Thyroid gland (tissue), 4 donors: ENCODE measurements around the gene SNAP47. TPM values are rescaled to one million over a fixed set of nuclear protein-coding genes. Genes with fewer than 3 reads are reported as not detected.
A peak's percentile ranks its signal among the peaks of the same experiment; 100 is the strongest.

Source experiments
- DNase-seq, 2 donors: peaks; one replicate each; pipeline ENCODE4 v3.0.0-alpha.2; 2019
- H3K27ac ChIP-seq, 3 donors: fragments of 200-600 bp; sonication (generic); 1 replicate in 2 of 3; 2 replicates in 1 of 3; pipeline ENCODE4 v1.5.1; 2016 to 2019; ENCODE audit warnings: mild to moderate bottlenecking in 1 of 3, moderate library complexity in 1 of 3
- H3K27me3 ChIP-seq: fragments of 200-600 bp; sonication (generic); one replicate; pipeline ENCODE4 v1.5.1; 2019
- H3K36me3 ChIP-seq, 2 donors: fragments of 200-600 bp; sonication (generic); one replicate each; pipeline ENCODE4 v1.5.1; 2016 to 2019
- H3K4me1 ChIP-seq, 2 donors: fragments of 200-600 bp; sonication (generic); one replicate each; pipeline ENCODE4 v1.5.1; 2017 to 2019
- H3K4me3 ChIP-seq, 3 donors: fragments of 200-600 bp; sonication (generic); replicated peaks in 1 of 3; 1 replicate in 2 of 3; 2 replicates in 1 of 3; pipeline ENCODE4 v1.5.1; 2016; ENCODE audit warnings: mild to moderate bottlenecking in 1 of 3
- H3K9me3 ChIP-seq: fragments of 200-600 bp; sonication (generic); one replicate; pipeline ENCODE4 v1.5.1; 2017
- POLR2A ChIP-seq, 2 donors: fragments of 450-650 bp; IDR thresholded peaks; one replicate each; pipeline ENCODE4 v1.6.1; 2017; ENCODE audit warnings: antibody characterized with exemption in 2 of 2, mild to moderate bottlenecking in 2 of 2, moderate library complexity in 1 of 2
- WGBS, 2 donors: methylation state at CpG; one replicate each; pipeline ENCODE4 v1.1.5; 2017; 5-methylcytosine and 5-hydroxymethylcytosine counted together
- intact Hi-C: fragments of 100-400 bp; cut with DNase I; formaldehyde crosslinking; loops from one replicate; pipeline ENCODE4 v1.15.1; 2023
- total RNA-seq, 4 donors: library from RNA; depleted of rRNA; stranded (reverse); fragments of >200 nt; gene quantifications; one replicate each; pipeline ENCODE4 v1.2.3, GENCODE V29; 2016
- TF ChIP-seq, protein P1 (sequence below), 6 experiments: fragments of 200-600 bp in 3 of 6; fragments of 450-650 bp in 3 of 6; sonication (generic) in 3 of 6; IDR thresholded peaks; one replicate each; pipeline ENCODE4 v1.5.1; 2016 to 2019; ENCODE audit warnings: antibody characterized with exemption in 6 of 6, mild to moderate bottlenecking in 2 of 6, inconsistent platforms in 1 of 6, moderate library complexity in 1 of 6

SNAP47 gene
- total RNA-seq, 4 donors from 2014 or later: 50.4 to 72.6 (median 65.0) TPM

DNA sequence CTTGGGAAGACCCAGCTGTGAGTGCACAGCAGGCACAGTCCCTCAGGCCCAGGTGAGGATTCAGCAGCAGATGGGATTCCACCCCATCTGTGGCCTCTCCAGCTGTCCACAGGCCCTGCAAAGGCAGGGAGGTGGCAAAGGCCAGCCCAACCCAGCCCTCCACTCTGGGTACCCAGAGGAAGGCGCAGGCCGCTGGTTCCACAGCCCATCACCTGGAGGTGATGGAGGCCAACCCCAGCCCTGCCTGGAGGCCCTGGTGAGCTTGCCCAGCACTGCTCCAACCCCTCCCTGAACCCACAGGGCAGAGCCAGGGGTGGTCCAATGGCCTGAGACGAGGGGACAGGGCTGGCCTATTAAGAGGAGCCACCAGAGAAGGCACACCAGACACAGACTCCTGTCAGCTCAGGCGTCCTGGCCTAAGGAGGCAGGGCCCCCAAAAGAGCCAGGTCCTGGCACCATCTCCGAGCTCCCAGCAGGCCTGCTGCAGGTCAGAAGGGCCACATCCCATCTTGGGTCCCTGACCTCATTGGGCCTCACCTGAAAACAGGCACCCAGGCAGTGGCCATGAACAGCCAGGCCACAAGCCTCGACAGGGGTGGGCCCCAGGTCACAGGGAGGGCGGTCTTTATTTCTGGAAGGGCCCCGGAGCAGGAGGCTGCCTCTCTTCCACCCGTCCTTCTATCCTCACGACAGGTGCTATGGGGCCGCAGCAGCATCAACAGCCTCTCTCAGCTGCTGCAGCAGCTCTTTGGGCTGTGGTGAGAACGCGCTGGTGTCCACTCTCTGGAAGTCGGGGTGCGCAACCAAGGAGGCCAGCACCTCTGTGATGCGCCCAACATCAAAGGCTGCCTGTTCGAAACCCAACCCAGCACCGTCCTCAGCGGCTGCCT is 3.3 kb upstream of the SNAP47 start:
- TF ChIP-seq, protein P1, sequence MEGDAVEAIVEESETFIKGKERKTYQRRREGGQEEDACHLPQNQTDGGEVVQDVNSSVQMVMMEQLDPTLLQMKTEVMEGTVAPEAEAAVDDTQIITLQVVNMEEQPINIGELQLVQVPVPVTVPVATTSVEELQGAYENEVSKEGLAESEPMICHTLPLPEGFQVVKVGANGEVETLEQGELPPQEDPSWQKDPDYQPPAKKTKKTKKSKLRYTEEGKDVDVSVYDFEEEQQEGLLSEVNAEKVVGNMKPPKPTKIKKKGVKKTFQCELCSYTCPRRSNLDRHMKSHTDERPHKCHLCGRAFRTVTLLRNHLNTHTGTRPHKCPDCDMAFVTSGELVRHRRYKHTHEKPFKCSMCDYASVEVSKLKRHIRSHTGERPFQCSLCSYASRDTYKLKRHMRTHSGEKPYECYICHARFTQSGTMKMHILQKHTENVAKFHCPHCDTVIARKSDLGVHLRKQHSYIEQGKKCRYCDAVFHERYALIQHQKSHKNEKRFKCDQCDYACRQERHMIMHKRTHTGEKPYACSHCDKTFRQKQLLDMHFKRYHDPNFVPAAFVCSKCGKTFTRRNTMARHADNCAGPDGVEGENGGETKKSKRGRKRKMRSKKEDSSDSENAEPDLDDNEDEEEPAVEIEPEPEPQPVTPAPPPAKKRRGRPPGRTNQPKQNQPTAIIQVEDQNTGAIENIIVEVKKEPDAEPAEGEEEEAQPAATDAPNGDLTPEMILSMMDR (IDR thresholded peaks at IDR 0.05): no peak
- no peak for TF ChIP-seq POLR2A (IDR thresholded peaks at IDR 0.05)
- H3K4me3 ChIP-seq: no peak overlapping the region
- H3K27ac ChIP-seq: no peak overlapping the region
- no peaks in the 10 kb centered on the region for H3K27me3 ChIP-seq
- 95 to 98% methylated on average over 8 to 14 of the region's 19 CpGs for WGBS, 2 donors
- H3K9me3 ChIP-seq: no peaks in the 10 kb centered on the region
- peaks cover 38 to 48% of the 10 kb centered on the region in 2 donors for H3K4me1 ChIP-seq
- intact Hi-C loops: loop anchor here (10.0 kb wide), 1 partner anchor 373 kb away; the partner anchor contains the start of genes C1orf35 and MRPL55
- peaks cover 6 to 7% of the 10 kb centered on the region in 2 donors for H3K36me3 ChIP-seq
- no peak for DNase-seq

DNA sequence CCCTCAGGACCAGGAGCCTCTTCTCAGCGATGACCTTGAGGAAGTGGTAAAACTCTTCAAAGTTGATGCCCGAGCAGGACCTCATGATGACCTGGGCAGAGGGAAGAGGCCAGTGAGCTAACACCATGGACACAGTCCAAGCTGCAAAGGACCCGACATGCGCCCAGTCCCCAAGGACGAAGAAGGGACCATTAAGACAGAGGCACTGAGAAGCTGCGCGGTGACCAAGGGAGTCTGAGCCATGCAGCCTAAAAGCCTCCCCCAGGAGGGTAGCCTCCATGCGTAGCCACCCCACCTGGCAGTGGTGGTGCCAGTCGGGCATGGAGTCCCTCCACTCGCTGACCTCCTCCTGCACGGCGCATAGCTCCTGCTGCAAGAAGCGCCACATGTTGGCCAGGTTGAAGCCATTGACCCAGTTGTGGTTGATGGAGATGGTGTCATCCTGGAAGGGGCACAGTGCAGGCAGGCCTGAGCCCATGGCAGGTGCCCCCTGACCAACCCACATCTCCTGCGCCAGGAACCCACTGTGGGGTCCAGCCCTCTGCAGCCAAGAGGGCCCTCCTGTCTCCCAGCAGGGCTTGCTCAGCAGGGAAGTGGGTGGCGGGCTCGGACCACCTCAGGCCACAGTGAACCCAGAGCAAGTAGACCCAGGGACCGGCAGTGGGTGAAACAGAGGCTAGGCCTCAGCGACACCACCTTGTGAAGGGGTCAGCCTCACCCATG is 2.5 kb upstream of the SNAP47 start:
- H3K4me3 ChIP-seq: no peak overlapping the region
- no peaks in the 10 kb centered on the region for H3K9me3 ChIP-seq
- TF ChIP-seq, protein P1 (IDR thresholded peaks at IDR 0.05): no peak
- no peak for TF ChIP-seq POLR2A (IDR thresholded peaks at IDR 0.05)
- intact Hi-C loops: loop anchor here (10.0 kb wide), 1 partner anchor 372 kb away; the partner anchor contains the start of genes C1orf35 and MRPL55
- peaks cover 6 to 7% of the 10 kb centered on the region in 2 donors for H3K36me3 ChIP-seq
- no peak for DNase-seq
- no peak overlapping the region for H3K27ac ChIP-seq
- no peaks in the 10 kb centered on the region for H3K27me3 ChIP-seq
- WGBS, 2 donors: 93 to 95% methylated on average over 9 to 15 of the region's 18 CpGs
- peaks cover 40 to 45% of the 10 kb centered on the region in 2 donors for H3K4me1 ChIP-seq

DNA sequence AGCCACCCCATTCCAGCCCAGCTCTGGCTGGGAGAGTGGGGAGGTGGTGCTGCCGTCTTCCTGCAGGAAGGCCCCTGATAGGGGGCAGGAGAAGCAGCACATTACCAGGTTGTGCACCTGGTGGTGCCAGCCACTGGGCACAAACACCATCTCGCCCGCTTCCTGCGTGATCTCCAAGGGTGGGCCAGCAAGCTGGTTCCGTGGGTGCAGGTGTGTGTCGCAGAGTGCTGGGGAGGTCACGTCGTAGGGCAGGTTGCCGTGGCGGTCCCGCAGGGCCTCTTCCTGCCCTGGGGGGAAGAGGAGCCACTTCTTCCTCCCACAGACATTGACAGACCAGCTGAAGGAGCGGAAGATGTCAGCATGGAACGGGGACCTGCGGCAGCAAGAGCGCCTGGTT is 1.9 kb upstream of the SNAP47 start:
- Histone ChIP-seq H3K4me1 (peaks cover 40 to 41% of the 10 kb centered on the region in 2 donors), H3K27me3 (no peaks in the 10 kb centered on the region), H3K4me3 (no peak overlapping the region), H3K9me3 (no peaks in the 10 kb centered on the region), H3K27ac (no peak overlapping the region), H3K36me3 (peaks cover 6 to 7% of the 10 kb centered on the region in 2 donors)
- intact Hi-C loops: loop anchor here (10.0 kb wide), 1 partner anchor 371 kb away; the partner anchor contains the start of genes C1orf35 and MRPL55
- no peak for TF ChIP-seq POLR2A (IDR thresholded peaks at IDR 0.05)
- TF ChIP-seq, protein P1 (IDR thresholded peaks at IDR 0.05): no peak
- 93 to 97% methylated on average over 11 to 13 of the region's 15 CpGs for WGBS, 2 donors
- no peak for DNase-seq

DNA sequence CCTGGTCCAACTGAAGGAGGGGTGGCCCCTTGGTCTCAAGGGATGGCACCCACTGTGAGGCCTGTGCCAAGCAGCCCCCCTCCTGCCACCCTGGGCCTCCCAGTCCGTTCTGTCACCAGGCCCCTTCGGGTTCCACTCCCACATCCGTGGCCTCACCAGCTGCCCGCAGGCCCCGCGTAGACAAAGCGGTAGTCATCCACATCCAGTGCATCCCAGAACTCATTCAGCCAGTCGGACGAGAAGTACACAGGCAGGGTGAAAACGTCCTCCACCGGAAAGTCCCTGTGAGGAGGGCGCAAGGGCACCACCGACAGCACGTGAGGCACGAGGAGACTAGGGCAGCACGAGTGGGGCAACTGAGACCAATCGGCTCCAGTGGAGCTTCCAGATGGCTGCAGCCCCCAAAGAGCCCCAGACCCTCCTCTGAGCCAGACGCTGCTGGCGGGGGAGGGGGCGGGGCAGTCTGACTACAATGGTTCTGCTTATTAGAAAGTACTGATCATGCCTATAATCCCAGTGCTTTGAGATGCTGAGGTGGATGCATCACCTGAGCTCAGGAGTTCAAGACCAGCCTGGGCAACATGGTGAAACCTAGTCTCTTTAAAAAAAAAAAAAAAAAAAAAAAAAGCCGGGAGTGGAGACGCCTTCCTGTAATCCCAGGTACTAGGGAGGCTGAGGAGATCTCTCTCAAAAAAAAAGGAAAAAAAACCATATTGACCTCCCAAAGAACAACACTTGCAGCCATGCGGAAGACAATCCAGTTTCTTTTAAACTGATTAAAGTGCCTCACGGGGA is 1.3 kb upstream of the SNAP47 start:
- DNase-seq: no peak
- no peak overlapping the region for H3K27ac ChIP-seq
- peak overlapping the region; percentile 84 to 97 (median 89) for H3K4me3 ChIP-seq
- no peaks in the 10 kb centered on the region for H3K27me3 ChIP-seq
- H3K4me1 ChIP-seq: peaks cover 36 to 38% of the 10 kb centered on the region in 2 donors
- 71 to 75% methylated on average over 23 to 24 of the region's 24 CpGs for WGBS, 2 donors
- TF ChIP-seq, protein P1 (IDR thresholded peaks at IDR 0.05): no peak
- no peak for TF ChIP-seq POLR2A (IDR thresholded peaks at IDR 0.05)
- intact Hi-C loops: loop anchor here (10.0 kb wide), 1 partner anchor 371 kb away; the partner anchor contains the start of genes C1orf35 and MRPL55
- H3K9me3 ChIP-seq: no peaks in the 10 kb centered on the region
- H3K36me3 ChIP-seq: peaks cover 6 to 7% of the 10 kb centered on the region in 2 donors
